ENCODE data around the gene ASCC3.

DNA sequence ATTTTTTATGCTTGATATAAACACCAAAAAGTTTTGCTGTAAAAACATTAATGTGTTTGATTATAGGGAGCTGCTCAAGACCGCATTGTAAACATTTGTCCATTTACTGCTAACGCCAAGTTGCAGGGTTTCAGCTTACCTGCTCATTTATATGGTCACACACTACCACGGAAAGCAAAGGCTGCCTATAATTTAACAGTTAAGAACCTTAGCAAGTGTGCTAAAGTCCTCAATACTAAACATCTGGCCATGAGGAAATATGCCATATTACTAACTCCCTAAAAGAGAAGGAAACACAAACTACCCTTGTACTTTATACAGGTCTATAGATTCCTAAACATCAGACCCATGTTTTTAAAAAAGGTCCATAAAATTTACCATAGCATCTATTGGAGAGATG is 129.5 kb downstream of the ASCC3 start:
- TF ChIP-seq, protein P1, sequence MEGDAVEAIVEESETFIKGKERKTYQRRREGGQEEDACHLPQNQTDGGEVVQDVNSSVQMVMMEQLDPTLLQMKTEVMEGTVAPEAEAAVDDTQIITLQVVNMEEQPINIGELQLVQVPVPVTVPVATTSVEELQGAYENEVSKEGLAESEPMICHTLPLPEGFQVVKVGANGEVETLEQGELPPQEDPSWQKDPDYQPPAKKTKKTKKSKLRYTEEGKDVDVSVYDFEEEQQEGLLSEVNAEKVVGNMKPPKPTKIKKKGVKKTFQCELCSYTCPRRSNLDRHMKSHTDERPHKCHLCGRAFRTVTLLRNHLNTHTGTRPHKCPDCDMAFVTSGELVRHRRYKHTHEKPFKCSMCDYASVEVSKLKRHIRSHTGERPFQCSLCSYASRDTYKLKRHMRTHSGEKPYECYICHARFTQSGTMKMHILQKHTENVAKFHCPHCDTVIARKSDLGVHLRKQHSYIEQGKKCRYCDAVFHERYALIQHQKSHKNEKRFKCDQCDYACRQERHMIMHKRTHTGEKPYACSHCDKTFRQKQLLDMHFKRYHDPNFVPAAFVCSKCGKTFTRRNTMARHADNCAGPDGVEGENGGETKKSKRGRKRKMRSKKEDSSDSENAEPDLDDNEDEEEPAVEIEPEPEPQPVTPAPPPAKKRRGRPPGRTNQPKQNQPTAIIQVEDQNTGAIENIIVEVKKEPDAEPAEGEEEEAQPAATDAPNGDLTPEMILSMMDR (IDR thresholded peaks at IDR 0.05) = no peak
- no peak for TF ChIP-seq EP300 (IDR thresholded peaks at IDR 0.05)
- TF ChIP-seq POLR2AphosphoS5 (IDR thresholded peaks at IDR 0.05) = no peak
